HG03139 (cell line): Measurements from ENCODE around the gene WDR82.
"Not testable (repeated sequence)": the region's sequence is repeated elsewhere in the genome, so short reads cannot be mapped to it uniquely, and the experiment has no call there.

Source experiments
- ATAC-seq: cut with Tn5 transposase; IDR thresholded peaks from one replicate; pipeline ENCODE4 v1.9.1; 2021; ENCODE audit not compliant: unreplicated experiment

WDR82 gene

DNA sequence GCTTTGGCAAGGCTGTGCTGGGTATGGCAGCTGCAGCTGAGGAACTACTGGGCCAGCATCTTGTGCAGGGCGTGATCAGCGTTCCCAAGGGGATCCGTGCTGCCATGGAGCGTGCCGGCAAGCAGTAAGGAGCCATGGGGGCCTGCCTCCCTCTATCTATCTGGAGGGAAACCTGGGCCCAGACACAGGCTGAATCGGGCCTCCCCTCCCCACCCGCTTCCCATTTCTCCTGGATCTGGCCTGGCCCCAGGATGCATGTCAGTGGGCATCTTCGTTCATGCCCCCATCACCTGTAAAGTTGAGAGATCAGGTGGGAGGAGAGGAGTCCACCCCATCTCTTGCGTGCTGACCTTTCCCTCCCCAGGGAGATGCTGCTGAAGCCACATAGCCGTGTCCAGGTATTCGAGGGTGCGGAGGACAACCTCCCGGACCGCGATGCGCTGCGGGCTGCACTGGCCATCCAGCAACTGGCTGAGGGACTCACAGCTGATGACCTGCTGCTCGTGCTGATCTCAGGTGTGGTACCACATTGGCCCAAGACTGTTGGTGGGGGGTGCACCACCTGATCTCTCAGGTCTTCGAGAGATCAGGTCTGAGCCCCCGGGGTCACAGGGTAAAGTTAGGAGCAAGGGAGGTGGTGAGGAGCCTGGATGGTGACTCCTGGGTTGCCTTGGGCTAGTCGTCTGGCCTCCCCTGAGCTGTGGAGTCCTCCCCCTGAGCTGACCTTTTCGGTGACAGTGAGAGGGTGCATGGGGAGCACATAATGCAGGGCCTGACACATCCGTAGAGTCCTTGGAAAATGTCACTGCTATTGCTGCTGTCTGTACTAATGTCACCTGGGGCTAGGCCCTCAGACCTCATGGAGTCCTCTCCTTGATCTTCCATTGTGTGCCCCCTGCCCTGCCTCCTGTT is 12.4 kb upstream of the WDR82 start:
- no peak for ATAC-seq

DNA sequence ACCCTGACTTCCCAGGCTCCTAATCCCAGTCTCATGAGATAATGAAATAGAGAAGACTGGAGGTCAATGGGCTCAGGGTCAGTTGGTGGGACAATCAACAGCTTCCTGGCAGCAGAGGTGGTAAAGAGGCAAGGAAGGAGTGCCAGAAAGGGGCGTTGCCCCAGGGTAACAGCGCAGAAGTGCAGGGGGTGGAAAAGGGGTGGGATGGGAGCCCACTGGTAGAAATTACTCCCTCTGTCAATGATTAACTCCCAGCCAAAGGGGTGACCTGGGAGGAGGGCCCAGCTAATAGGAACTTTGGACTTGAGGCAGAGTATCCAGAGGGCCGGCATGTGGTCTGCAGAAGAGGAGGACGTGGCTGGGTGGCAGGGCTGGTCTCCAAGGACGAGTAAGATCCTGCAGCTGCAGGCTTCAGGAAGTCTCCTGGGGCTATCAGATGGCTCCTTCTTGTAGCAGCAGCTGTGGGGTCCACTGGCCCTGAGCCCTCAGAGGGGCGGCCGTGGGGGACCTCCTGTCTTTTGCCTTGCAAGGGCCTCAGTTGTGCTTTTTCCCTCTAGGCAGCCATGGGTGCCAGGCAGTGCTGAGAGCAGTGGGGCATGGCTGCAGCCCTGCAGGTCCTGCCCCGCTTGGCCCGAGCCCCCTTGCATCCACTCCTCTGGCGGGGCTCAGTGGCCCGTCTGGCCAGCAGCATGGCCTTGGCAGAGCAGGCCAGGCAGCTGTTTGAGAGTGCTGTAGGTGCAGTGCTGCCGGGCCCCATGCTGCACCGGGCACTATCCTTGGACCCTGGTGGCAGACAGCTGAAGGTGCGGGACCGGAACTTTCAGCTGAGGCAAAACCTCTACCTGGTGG is 11.5 kb upstream of the WDR82 start:
- no peak for ATAC-seq

DNA sequence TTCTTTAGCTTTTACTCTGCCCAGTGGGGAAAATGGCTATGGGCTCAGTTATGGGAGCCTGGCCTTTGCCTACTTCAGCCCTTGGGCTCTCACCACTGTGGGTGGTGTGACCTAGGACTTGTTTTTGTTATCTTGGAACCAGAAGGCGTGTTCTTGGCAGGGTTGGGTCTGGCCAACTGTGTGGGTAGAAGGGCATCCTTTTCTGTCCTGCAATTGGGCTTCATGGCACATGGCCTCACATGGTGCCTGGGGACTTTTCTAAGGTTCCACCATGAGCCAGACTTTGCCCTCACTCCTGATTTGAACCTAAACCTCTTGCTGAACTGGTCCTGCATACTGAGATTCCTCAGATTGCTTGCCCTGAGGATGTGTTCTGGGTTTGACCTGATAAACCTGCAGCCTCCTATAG is 10.9 kb upstream of the WDR82 start:
- no peak for ATAC-seq

- ATAC-seq, result no peak
These were observed 10.2 kb upstream of the WDR82 start for GRCh38 chr3:52288674-52289073.

GRCh38 chr3:52286777-52287110 is 8.3 kb upstream of the WDR82 start:
- ATAC-seq, result no peak

DNA sequence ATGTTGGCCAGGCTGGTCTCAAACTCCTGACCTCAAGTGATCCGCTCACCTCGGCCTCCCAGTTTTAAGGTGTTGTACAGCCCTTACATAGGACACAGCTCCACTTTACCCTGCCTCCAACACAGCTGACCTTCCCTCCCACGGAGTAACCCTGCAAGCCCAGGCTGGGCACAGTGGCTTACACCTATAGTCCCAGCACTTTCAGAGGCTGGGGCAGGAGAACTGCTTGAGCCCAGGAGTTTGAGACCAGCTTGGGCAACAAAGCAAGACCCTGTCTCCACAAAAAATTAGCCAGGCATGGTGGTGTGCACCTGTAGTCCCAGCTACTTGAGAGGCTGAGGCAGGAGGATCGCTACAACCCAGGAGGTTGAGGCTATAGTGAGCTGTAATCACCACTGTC is 5.6 kb upstream of the WDR82 start:
- ATAC-seq, result not testable (repeated sequence)

DNA sequence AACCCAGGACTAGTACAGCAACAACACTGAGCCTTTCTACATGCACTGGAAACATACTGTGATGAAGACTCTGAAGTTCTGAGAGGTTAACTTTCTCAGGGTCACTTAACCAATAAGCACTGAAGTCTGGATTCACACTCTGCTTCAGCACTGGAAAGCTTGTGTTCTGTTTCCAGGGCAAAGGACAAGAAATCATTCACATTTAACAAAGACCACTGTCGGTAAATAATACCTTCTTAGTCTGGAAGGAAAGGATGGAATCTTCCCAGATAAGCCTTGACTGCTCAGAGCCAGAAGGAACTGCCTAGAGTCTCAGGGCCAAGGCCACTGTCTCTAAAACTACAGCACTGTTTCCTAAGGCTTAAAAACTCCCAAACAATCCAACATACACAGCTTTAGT is 4.9 kb upstream of the WDR82 start:
- ATAC-seq, result no peak

GRCh38 chr3:52281981-52282801 is 3.7 kb upstream of the WDR82 start:
- ATAC-seq, result no peak

DNA sequence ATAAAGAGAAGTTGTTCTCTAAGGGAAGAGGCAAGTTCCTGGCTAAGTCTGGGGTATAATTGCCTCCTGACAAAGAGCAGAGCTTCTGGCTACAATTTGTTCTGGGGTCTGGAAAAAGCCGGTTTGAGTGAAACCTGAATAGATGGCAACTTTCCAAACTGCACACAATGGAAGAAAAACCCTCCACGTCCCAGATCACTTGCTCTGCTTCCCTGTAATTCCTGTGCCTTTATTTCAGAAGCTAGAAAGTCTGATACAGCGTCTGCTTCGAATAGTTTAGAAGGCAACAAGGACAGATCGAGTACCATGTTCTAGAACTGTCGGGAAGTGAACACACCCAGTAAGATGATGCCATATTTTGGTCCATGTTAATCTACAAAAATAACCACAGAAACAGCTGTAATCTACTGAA is 1.6 kb upstream of the WDR82 start:
- ATAC-seq, result no peak

DNA sequence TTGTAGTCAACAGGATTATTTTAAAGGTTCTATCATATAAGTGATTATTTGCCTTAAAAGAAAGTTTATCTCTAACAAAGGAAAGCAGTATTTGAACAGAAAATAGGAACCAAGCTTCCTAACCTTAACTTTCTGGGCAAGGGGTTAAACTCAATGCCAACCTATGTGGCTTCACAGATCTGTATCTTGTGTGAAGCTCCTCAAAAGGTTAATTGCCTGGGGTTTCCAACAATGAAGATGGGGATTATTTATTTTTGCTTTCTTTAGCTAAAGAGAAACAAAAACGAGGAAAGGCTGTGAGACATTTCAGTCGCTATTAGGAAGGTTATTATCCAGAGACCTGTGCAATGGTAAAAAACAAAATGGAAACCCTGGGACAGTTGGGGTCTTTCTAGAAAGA is 1.1 kb upstream of the WDR82 start:
- ATAC-seq, result no peak

GRCh38 chr3:52277972-52278509 is 408 bp downstream of the WDR82 start:
- peak; percentile 50 for ATAC-seq

GRCh38 chr3:52277071-52277964 is 1.1 kb downstream of the WDR82 start:
- ATAC-seq, result no peak

DNA sequence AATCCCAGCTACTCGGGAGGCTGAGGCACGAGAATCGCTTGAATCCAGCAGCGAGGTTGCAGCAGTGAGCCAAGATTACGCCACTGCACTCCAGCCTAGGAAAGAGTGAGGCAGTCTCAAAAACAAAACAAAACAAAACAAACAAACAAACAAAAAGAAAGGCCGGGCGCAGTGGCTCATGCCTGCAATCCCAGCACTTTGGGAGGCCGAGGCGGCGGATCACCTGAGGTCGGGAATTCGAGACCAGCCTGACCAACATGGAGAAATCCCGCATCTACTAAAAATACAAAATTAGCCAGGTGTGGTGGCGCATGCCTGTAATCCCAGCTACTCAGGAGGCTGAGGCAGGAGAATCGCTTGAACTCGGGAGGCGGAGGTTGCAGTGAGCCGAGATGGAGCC is 3.7 kb downstream of the WDR82 start:
- ATAC-seq, result not testable (repeated sequence)

DNA sequence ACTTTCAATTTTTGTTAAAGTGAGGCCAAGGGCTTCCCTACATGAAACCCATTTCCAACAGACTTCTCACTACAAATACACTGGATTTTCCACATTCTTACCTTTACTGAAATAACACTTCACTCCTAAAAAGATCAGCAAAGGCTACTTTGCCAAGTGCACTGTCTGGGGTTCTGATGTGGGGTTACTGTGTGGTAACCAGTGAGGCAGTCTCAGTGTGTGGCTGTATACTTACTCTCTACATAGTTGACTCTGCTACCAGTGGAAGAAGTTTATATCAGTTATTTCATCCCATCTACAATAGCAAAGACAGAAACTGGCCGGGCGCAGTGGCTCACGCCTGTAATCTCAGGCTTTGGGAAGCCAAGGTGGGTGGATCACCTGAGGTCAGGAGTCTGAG is 5.6 kb downstream of the WDR82 start:
- ATAC-seq, result no peak

GRCh38 chr3:52272172-52272571 is 6.3 kb downstream of the WDR82 start:
- ATAC-seq, result not testable (repeated sequence)

GRCh38 chr3:52270252-52270754 is 8.1 kb downstream of the WDR82 start:
- ATAC-seq, result no peak

DNA sequence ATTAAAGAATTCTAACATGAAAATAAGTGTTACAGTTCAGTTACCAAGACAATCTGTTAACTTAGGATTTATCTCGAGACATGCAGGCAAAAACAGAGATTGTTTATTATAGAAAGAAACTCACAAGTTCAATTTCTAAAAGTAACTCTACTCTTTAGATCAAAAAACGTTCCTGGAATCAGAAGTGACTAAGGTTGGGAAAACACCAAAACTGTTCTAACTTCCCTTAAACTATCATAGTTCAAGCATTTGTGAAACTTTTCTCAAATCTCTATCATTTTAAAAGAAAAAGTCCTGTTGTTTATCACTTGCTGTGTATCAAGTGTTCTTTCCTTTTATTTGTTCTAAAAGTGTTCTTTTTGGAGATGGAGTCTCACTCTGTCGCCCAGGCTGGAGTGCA is 8.7 kb downstream of the WDR82 start:
- ATAC-seq, result no peak

- no peak for ATAC-seq
These were observed 10.4 kb downstream of the WDR82 start for GRCh38 chr3:52268036-52268435.

GRCh38 chr3:52265387-52265786 is 13.1 kb downstream of the WDR82 start:
- ATAC-seq, result no peak

- no peak for ATAC-seq
These were observed 16.0 kb downstream of the WDR82 start for GRCh38 chr3:52262447-52262846.
